Fibroblast of villous mesenchyme (primary cell): ENCODE measurements around the gene PATJ. TPM values are rescaled to one million over a fixed set of nuclear protein-coding genes. Genes with fewer than 3 reads are reported as not detected.
"Not testable (repeated sequence)": the region's sequence is repeated elsewhere in the genome, so short reads cannot be mapped to it uniquely, and the experiment has no call there.

Experiments
- DNase-seq: peaks from one replicate; pipeline ENCODE4 v3.0.0-alpha.2; 2010; ENCODE audit warnings: low read depth
- H3K4me3 ChIP-seq: 2 replicates; pipeline ENCODE4 v1.5.1; 2011; ENCODE audit warnings: low read depth, mild to moderate bottlenecking, low read length
- CTCF ChIP-seq: IDR thresholded peaks from 2 replicates; pipeline ENCODE4 v1.5.1; 2012; ENCODE audit warnings: low read depth, mild to moderate bottlenecking, low read length; ENCODE audit not compliant: insufficient read depth
- total RNA-seq: library from RNA; depleted of rRNA; stranded (reverse); fragments of >200 nt; gene quantifications from 2 replicates; pipeline ENCODE4 v1.2.3, GENCODE V29; 2012

PATJ gene
- total RNA-seq, 1 donor: 9.5 TPM

GRCh38 chr1:61724506-61724812 lies 17.8 kb upstream of the PATJ start:
- DNase-seq: peak; percentile 7
- H3K4me3 ChIP-seq: peak overlapping the region; percentile 90
- TF ChIP-seq CTCF: no peak

GRCh38 chr1:61724813-61725694 lies 17.2 kb upstream of the PATJ start, which contains the start of gene TM2D1:
Gene TM2D1, minus strand, starts transcription at chr1:61725141. Its CDS starts 21 bp downstream, at chr1:61725120.
- peak within 1 kb of the TSS; percentile 90 for H3K4me3 ChIP-seq
- no peak for TF ChIP-seq CTCF
- DNase-seq: peak; percentile 86

- TF ChIP-seq CTCF: no peak
- no peak overlapping the region for H3K4me3 ChIP-seq
- no peak for DNase-seq
These were observed 14.7 kb upstream of the PATJ start for GRCh38 chr1:61727544-61727943.

GRCh38 chr1:61730679-61731078 lies 11.6 kb upstream of the PATJ start:
- DNase-seq, H3K4me3 ChIP-seq: not testable (repeated sequence)

DNA sequence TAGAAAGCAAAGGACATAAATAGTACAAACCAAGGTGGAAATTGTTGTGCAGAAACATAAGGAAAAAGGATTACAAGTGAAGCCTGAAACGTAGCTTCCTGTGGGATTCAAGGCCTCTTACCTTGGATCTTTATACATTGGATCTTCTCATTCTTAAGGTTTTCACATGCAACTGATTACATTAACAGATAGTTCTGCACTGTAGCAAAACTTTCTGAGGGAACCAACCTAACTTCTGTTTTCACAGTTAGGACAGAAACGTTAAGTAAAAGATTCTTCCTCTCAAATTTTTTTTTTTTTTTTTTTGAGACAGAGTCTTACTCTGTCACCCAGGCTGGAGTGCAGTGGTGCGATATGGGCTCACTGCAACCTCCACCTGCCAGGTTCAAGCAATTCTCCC lies 9.6 kb upstream of the PATJ start:
- DNase-seq: no peak
- no peak overlapping the region for H3K4me3 ChIP-seq
- no peak for TF ChIP-seq CTCF

DNA sequence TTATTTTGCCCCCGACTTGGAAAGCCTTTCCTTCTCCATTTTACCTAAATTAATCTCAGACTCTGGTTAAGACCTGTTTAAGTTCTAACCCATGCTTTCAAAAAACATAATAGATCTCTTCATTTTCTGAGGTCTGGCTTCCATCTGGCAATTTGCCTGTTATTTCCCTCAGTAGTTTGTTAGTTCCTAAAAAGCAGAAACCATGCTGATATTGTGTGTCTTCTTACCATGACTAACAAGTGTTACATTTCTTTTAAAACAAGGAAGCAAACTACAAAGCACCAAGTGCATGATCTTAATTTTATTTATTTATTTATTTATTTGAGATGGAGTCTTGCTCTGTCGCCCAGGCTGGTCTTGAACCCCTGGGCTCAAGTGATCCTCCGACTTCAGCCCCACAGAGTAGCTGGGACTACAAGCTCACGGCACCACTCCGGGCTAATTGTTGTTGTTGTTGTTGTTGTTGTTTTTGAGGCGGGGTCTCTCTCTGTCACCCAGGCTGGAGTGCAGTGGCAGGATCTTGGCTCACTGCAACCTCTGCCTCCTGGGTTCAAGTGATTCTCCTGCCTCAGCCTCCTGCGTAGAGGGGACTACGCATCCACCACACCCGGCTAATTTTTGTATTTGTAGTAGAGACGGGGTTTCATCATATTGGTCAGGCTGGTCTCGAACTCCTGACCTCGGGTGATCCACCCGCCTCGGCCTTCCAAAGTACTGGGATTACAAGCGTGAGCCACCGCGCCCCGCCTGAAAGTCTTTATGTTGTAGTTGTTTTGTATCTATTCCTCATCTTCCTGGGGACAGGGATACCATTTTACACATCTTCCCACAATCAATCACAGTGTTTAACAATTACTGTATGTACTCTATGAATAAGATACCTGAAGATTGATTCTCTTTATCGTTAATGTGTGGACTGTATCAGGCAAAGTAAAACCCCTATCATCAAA lies 1.3 kb upstream of the PATJ start:
- no peak overlapping the region for H3K4me3 ChIP-seq
- no peak for TF ChIP-seq CTCF
- DNase-seq: no peak
